Erythroblast (primary cell): ENCODE data around the gene AURKB.

ENCODE experiments used
- GATA1 ChIP-seq: IDR thresholded peaks from 2 replicates; pipeline ENCODE4 v1.6.1; 2011; ENCODE audit warnings: low read depth, mild to moderate bottlenecking, control low read depth, low read length, moderate library complexity
- POLR2A ChIP-seq: IDR thresholded peaks from 2 replicates; pipeline ENCODE4 v1.6.1; 2011; ENCODE audit warnings: mild to moderate bottlenecking, low read length

DNA sequence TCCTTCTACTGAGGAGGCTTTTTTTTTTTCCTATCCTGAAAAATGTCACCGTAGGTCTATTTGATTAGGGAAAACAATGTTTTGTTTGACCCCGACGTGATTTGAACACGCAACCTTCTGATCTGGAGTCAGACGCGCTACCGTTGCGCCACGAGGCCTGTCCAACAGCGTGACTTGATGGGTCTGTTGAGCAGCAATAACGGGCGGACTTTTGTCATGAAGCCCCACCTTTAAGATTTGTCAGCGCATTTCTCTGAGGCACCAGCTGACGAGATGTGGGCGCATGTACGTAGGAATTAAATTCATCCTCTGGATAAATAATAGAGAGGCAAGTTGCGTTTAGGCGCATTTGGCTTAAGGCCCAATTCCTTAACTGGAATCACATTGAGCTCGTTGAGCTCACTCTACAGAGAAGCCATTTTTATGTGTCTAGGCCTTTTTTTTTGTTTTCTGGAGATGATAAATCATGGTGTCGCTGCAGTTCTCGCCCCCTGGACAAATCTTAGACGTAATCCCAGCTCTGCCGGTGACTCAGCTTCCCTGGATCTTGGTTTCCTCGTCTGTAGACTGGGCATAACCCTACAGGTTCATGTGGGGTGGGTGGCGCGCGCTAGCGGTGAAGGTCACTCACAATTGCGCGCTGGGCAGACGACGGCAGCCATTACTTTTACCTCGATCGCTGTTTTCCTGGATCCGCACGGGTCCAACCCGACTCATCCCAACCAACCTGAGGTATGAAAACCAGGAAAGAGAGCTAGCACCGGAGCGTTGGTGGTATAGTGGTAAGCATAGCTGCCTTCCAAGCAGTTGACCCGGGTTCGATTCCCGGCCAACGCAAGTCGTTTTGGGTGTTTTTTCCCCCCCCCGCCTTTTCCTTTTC lies 10.6 kb upstream of the AURKB start:
- TF ChIP-seq POLR2A (peak; percentile 48), GATA1 (no peak)
